Natural killer cell (primary cell): ENCODE results near the gene PRR7. TPM values are rescaled to one million over a fixed set of nuclear protein-coding genes. Genes with fewer than 3 reads are reported as not detected.

Source experiments
- ATAC-seq, 3 donors: fragments of 150-1000 bp in 2 of 3; fragments of 200-7000 bp in 1 of 3; cut with Tn5 transposase; 1 replicate in 1 of 3; 2 replicates in 2 of 3; pipeline ENCODE4 v1.10.0; 2021; ENCODE audit warnings: mild to moderate bottlenecking in 2 of 3, moderate library complexity in 2 of 3
- DNase-seq, 2 donors: peaks; one replicate each; pipeline versions ENCODE4 v3.0.0 to v3.0.0-alpha.2; 2013 to 2021; ENCODE audit warnings: mixed read lengths in 1 of 2
- H3K27ac ChIP-seq: one replicate; pipeline ENCODE4 v1.5.1; 2013; ENCODE audit warnings: mild to moderate bottlenecking, low read length
- H3K27me3 ChIP-seq: one replicate; pipeline ENCODE4 v1.6.1; 2013; ENCODE audit warnings: low read length; ENCODE audit not compliant: control insufficient read depth, insufficient read depth
- H3K36me3 ChIP-seq: one replicate; pipeline ENCODE4 v1.6.1; 2013; ENCODE audit warnings: low read length; ENCODE audit not compliant: control insufficient read depth, insufficient read depth
- H3K4me1 ChIP-seq: one replicate; pipeline ENCODE4 v1.6.1; 2013; ENCODE audit warnings: low read length; ENCODE audit not compliant: control insufficient read depth, insufficient read depth
- H3K4me3 ChIP-seq: one replicate; pipeline ENCODE4 v1.5.1; 2013; ENCODE audit warnings: low read length
- H3K9me3 ChIP-seq: one replicate; pipeline ENCODE4 v1.6.1; 2013; ENCODE audit warnings: low read length; ENCODE audit not compliant: control insufficient read depth, insufficient read depth
- H3K27ac Mint-ChIP-seq, 2 donors: one replicate each; pipeline ENCODE4 v1.8.0; 2022; ENCODE audit warnings: mild to moderate bottlenecking in 2 of 2, mixed read lengths in 2 of 2, moderate library complexity in 1 of 2
- H3K27me3 Mint-ChIP-seq, 2 donors: one replicate each; pipeline ENCODE4 v1.8.0; 2022; ENCODE audit warnings: low read depth in 2 of 2, mixed read lengths in 2 of 2
- H3K36me3 Mint-ChIP-seq: one replicate; pipeline ENCODE4 v1.8.0; 2022; ENCODE audit warnings: mixed read lengths
- H3K4me1 Mint-ChIP-seq, 2 donors: one replicate each; pipeline ENCODE4 v1.8.0; 2022; ENCODE audit warnings: mixed read lengths in 2 of 2
- H3K4me3 Mint-ChIP-seq: one replicate; pipeline ENCODE4 v1.8.0; 2022; ENCODE audit warnings: mild to moderate bottlenecking, moderate library complexity, mixed read lengths
- H3K9me3 Mint-ChIP-seq, 2 donors: one replicate each; pipeline ENCODE4 v1.8.0; 2022; ENCODE audit warnings: mixed read lengths in 2 of 2
- WGBS: methylation state at CpG from one replicate; pipeline ENCODE4 v1.1.7; 2013; ENCODE audit warnings: missing lambda C conversion rate; ENCODE audit not compliant: insufficient coverage; 5-methylcytosine and 5-hydroxymethylcytosine counted together
- intact Hi-C: fragments of 100-400 bp; cut with micrococcal nuclease; formaldehyde crosslinking; loops from one replicate; pipeline ENCODE4 v1.14.2; 2022
- total RNA-seq, 4 donors: library from RNA; stranded (reverse); fragments of 120-200 nt in 1 of 4; gene quantifications; one replicate each; pipeline versions ENCODE4 v1.2.3 to v1.2.4, GENCODE V29; 2013 to 2022
- TF ChIP-seq, protein P1 (sequence below): fragments of 200-600 bp; IDR thresholded peaks from one replicate; pipeline ENCODE4 v1.8.0; 2022; ENCODE audit warnings: antibody characterized with exemption

The PRR7 gene
- total RNA-seq, 3 donors from 2014 or later (not counting 1 experiment from before 2014, with no cell fraction given), result 21.6 to 27.9 (median 23.3) TPM

DNA sequence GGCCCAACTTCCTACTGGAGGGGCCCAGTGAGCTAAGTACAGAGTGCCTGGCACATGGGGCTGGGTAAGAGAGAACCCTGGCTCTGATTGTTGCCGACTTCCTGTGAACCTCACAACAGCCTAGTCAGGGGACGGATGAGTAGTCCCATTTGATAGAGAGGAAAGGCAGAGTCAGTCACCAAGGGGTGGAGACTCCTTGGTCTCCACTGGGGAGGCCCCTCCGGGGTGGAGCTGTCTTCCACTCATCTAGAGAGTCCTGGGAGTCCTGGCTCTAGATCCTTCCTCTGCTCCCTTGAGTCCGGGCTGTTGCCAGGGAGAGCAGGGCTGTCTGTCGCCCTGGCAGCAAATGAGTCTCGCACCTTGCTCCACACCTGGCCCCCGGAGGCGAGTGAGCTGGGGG lies 12.2 kb upstream of the PRR7 start:
- no peaks in the 10 kb centered on the region for H3K27me3 Mint-ChIP-seq
- peak overlapping the region; percentile 70 to 94 for H3K27ac Mint-ChIP-seq
- peak overlapping the region; percentile 12 for H3K27ac ChIP-seq
- no peaks in the 10 kb centered on the region for H3K9me3 Mint-ChIP-seq
- peaks cover 84% of the 10 kb centered on the region for H3K4me1 ChIP-seq
- H3K9me3 ChIP-seq, result no peaks in the 10 kb centered on the region
- intact Hi-C loops, result no loop called here
- DNase-seq, result peak in 1 of 2 donors; percentile 71
- TF ChIP-seq, protein P1, sequence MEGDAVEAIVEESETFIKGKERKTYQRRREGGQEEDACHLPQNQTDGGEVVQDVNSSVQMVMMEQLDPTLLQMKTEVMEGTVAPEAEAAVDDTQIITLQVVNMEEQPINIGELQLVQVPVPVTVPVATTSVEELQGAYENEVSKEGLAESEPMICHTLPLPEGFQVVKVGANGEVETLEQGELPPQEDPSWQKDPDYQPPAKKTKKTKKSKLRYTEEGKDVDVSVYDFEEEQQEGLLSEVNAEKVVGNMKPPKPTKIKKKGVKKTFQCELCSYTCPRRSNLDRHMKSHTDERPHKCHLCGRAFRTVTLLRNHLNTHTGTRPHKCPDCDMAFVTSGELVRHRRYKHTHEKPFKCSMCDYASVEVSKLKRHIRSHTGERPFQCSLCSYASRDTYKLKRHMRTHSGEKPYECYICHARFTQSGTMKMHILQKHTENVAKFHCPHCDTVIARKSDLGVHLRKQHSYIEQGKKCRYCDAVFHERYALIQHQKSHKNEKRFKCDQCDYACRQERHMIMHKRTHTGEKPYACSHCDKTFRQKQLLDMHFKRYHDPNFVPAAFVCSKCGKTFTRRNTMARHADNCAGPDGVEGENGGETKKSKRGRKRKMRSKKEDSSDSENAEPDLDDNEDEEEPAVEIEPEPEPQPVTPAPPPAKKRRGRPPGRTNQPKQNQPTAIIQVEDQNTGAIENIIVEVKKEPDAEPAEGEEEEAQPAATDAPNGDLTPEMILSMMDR, result no peak
- no peak overlapping the region for H3K4me3 ChIP-seq
- H3K4me3 Mint-ChIP-seq, result peak overlapping the region; percentile 37
- H3K36me3 Mint-ChIP-seq, result no peaks in the 10 kb centered on the region
- WGBS, result 57% methylated on average over 8 of the region's 8 CpGs
- H3K36me3 ChIP-seq, result peaks cover 81% of the 10 kb centered on the region
- no peaks in the 10 kb centered on the region for H3K27me3 ChIP-seq
- peaks cover 33 to 65% of the 10 kb centered on the region in 2 donors for H3K4me1 Mint-ChIP-seq
- peak; percentile 21 to 44 (median 22) for ATAC-seq

DNA sequence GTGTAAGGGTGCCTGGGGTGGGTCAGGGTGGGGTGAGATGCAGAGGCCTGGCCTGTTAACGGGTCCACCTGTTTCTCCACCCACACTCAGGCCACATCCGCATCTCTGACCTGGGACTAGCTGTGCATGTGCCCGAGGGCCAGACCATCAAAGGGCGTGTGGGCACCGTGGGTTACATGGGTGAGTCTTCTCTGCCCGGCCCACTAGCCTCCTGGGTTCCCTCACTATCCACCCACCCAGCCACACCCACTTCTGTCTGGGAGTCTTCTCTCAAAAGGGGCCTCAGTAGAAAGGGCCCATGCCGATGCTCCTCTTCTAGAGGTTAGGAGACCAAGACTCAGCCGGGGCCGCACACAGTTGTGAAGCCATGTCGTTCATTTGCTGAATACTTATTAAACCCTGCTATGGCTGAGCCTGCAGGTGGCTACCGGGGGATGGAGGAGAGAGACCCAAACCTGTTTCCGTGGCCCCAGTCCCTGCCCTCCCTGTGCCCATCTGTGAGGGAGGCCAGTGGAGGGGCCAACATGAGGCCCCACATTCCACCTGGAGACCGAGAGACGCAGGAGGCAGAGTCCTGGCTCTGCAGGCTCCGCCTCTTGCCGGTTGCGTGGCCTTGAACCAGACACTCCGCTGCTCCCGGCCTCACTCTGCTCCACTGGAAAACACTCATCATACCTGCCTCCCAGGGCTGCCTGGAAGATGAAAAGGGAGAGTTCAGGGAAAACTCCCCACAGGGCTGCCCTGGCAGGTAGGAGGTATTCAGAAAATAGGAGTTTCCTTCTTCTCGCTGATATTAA lies 11.5 kb upstream of the PRR7 start:
- ATAC-seq (no peak), DNase-seq (no peak)
- 73% methylated on average over 20 of the region's 20 CpGs for WGBS
- no peaks in the 10 kb centered on the region for H3K27me3 Mint-ChIP-seq
- no peaks in the 10 kb centered on the region for H3K9me3 Mint-ChIP-seq
- Histone ChIP-seq H3K27me3 (no peaks in the 10 kb centered on the region), H3K4me1 (peaks cover 77% of the 10 kb centered on the region), H3K27ac (peak overlapping the region; percentile 12), H3K4me3 (no peak overlapping the region), H3K9me3 (no peaks in the 10 kb centered on the region), H3K36me3 (peaks cover 84% of the 10 kb centered on the region)
- H3K27ac Mint-ChIP-seq, result peak overlapping the region; percentile 70 to 94
- no peak overlapping the region for H3K4me3 Mint-ChIP-seq
- H3K4me1 Mint-ChIP-seq, result peaks cover 32 to 65% of the 10 kb centered on the region in 2 donors
- H3K36me3 Mint-ChIP-seq, result no peaks in the 10 kb centered on the region
- TF ChIP-seq, protein P1, result no peak
- intact Hi-C loops, result no loop called here

DNA sequence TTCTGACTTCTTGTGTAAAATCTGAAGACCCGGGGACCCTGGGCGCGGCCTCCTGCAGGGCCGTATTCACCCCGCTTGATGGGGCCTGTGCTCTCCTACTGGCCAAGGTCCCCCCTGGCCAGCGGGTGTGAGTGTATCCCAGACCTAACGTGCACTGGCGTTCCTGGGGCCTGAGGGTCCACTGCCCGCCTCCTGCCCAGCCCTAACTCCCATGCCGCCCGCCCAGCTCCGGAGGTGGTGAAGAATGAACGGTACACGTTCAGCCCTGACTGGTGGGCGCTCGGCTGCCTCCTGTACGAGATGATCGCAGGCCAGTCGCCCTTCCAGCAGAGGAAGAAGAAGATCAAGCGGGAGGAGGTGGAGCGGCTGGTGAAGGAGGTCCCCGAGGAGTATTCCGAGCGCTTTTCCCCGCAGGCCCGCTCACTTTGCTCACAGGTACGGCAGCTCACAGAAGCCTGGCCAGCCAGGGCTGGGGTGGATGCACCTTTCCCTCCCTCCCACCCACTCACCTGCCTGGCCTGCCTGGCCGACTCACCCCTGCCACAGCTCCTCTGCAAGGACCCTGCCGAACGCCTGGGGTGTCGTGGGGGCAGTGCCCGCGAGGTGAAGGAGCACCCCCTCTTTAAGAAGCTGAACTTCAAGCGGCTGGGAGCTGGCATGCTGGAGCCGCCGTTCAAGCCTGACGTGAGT lies 10.6 kb upstream of the PRR7 start:
- intact Hi-C loops, result no loop called here
- H3K4me1 Mint-ChIP-seq, result peaks cover 24 to 59% of the 10 kb centered on the region in 2 donors
- Histone ChIP-seq H3K4me1 (peaks cover 73% of the 10 kb centered on the region), H3K9me3 (no peaks in the 10 kb centered on the region), H3K36me3 (peaks cover 84% of the 10 kb centered on the region), H3K27ac (no peak overlapping the region), H3K27me3 (no peaks in the 10 kb centered on the region), H3K4me3 (no peak overlapping the region)
- no peaks in the 10 kb centered on the region for H3K27me3 Mint-ChIP-seq
- no peak overlapping the region for H3K4me3 Mint-ChIP-seq
- no peaks in the 10 kb centered on the region for H3K36me3 Mint-ChIP-seq
- DNase-seq, result no peak
- ATAC-seq, result no peak
- no peaks in the 10 kb centered on the region for H3K9me3 Mint-ChIP-seq
- TF ChIP-seq, protein P1, result no peak
- 95% methylated on average over 37 of the region's 37 CpGs for WGBS
- H3K27ac Mint-ChIP-seq, result no peak overlapping the region
